Measurements from ENCODE around the gene ZC3HAV1. TPM values are rescaled to one million over a fixed set of nuclear protein-coding genes. Genes with fewer than 3 reads are reported as not detected.

Gene ZC3HAV1
- total RNA-seq = 39.7 and 42.8 TPM in 2 replicates

GRCh38 chr7:139109188-139109982 is at the start of gene ZC3HAV1:
ZC3HAV1 (minus strand) TSS chr7:139109720; CDS start chr7:139109331, 389 bp downstream.

GRCh38 chr7:139035586-139036353 is 73.8 kb downstream of the ZC3HAV1 start, which contains the start of gene ZC3HAV1L:
ZC3HAV1L (minus strand) TSS chr7:139036042; CDS start chr7:139036017, 25 bp downstream.

Other genes starting within 250 kb of the ZC3HAV1 start
- gene KIAA1549, start 128.3 kb downstream of the ZC3HAV1 start, total RNA-seq = 0.85 and 1.6 TPM in 2 replicates
- gene ZC3HAV1L, start 73.7 kb downstream of the ZC3HAV1 start, total RNA-seq = 17.9 and 23.7 TPM in 2 replicates
- gene UBN2, start 121.5 kb upstream of the ZC3HAV1 start, total RNA-seq = 6.2 and 6.9 TPM in 2 replicates
- gene FMC1, start 231.6 kb upstream of the ZC3HAV1 start, total RNA-seq = 3.6 and 4.8 TPM in 2 replicates